ES-I3 (cell line): ENCODE results near the gene SPTBN4.
"Not testable (repeated sequence)": the region's sequence is repeated elsewhere in the genome, so short reads cannot be mapped to it uniquely, and the experiment has no call there.

Source experiments
- H3K36me3 ChIP-seq: 2 replicates; pipeline ENCODE4 v1.6.1; 2013; ENCODE audit warnings: mild to moderate bottlenecking, low read length, control low read depth, moderate library complexity; ENCODE audit not compliant: insufficient read depth
- H3K4me1 ChIP-seq: 2 replicates; pipeline ENCODE4 v1.6.1; 2013; ENCODE audit warnings: mild to moderate bottlenecking, control low read depth, low read length; ENCODE audit not compliant: insufficient read depth
- H3K9ac ChIP-seq: 2 replicates; pipeline ENCODE4 v1.6.1; 2013; ENCODE audit warnings: low read depth, mild to moderate bottlenecking, low read length, moderate library complexity
- H3K9me3 ChIP-seq: 2 replicates; pipeline ENCODE4 v1.6.1; 2013; ENCODE audit warnings: mild to moderate bottlenecking, low read length, moderate library complexity; ENCODE audit not compliant: control insufficient read depth, insufficient read depth

Gene SPTBN4

GRCh38 chr19:40465557-40466218, 1.1 kb upstream of the SPTBN4 start, which contains the start of gene BLVRB:
Gene BLVRB (minus strand): TSS chr19:40465745. CDS start chr19:40465688, 57 bp downstream.
- Histone ChIP-seq H3K9ac (peak within 1 kb of the TSS; percentile 82), H3K36me3 (no peaks in the 10 kb centered on the region), H3K9me3 (no peaks in the 10 kb centered on the region), H3K4me1 (peaks cover 7% of the 10 kb centered on the region; the same call in 1 of the 2 replicates)

GRCh38 chr19:40466219-40466984, 399 bp upstream of the SPTBN4 start:
- no peaks in the 10 kb centered on the region for H3K36me3 ChIP-seq
- peaks cover 7% of the 10 kb centered on the region; the same call in 1 of the 2 replicates for H3K4me1 ChIP-seq
- H3K9ac ChIP-seq = peak overlapping the region; percentile 35; the same call in 1 of the 2 replicates
- H3K9me3 ChIP-seq = no peaks in the 10 kb centered on the region

GRCh38 chr19:40469011-40469410, 2.2 kb downstream of the SPTBN4 start:
- no peaks in the 10 kb centered on the region for H3K36me3 ChIP-seq

GRCh38 chr19:40471111-40471510, 4.3 kb downstream of the SPTBN4 start:
- no peaks in the 10 kb centered on the region for H3K36me3 ChIP-seq
- no peak overlapping the region for H3K9ac ChIP-seq
- peaks cover 5% of the 10 kb centered on the region; the same call in 1 of the 2 replicates for H3K4me1 ChIP-seq
- no peaks in the 10 kb centered on the region for H3K9me3 ChIP-seq

More at GRCh38 chr19:40469011-40469410, 2.2 kb downstream of the SPTBN4 start:
- no peak overlapping the region for H3K9ac ChIP-seq
- no peaks in the 10 kb centered on the region for H3K9me3 ChIP-seq
- H3K4me1 ChIP-seq = peaks cover 7% of the 10 kb centered on the region; the same call in 1 of the 2 replicates

GRCh38 chr19:40472516-40472915, 5.7 kb downstream of the SPTBN4 start:
- Histone ChIP-seq H3K9ac (no peak overlapping the region), H3K9me3 (no peaks in the 10 kb centered on the region), H3K4me1 (no peaks in the 10 kb centered on the region), H3K36me3 (no peaks in the 10 kb centered on the region)

- H3K9ac ChIP-seq = no peak overlapping the region
- H3K9me3 ChIP-seq = no peaks in the 10 kb centered on the region
- H3K36me3 ChIP-seq = no peaks in the 10 kb centered on the region
- H3K4me1 ChIP-seq = no peaks in the 10 kb centered on the region
Observed at GRCh38 chr19:40474737-40475136, 7.9 kb downstream of the SPTBN4 start.

- not testable (repeated sequence) for H3K4me1 ChIP-seq, H3K9ac ChIP-seq, H3K9me3 ChIP-seq, H3K36me3 ChIP-seq
Observed at GRCh38 chr19:40475878-40476644, 9.3 kb downstream of the SPTBN4 start.

- Histone ChIP-seq H3K9ac (no peak overlapping the region), H3K4me1 (no peaks in the 10 kb centered on the region), H3K9me3 (no peaks in the 10 kb centered on the region), H3K36me3 (no peaks in the 10 kb centered on the region)
Observed at GRCh38 chr19:40486017-40486416, 19.2 kb downstream of the SPTBN4 start.

GRCh38 chr19:40489882-40490230, 23.1 kb downstream of the SPTBN4 start:
- H3K9ac ChIP-seq = peak overlapping the region; percentile 51; the same call in 1 of the 2 replicates
- no peaks in the 10 kb centered on the region for H3K36me3 ChIP-seq
- H3K9me3 ChIP-seq = no peaks in the 10 kb centered on the region
- H3K4me1 ChIP-seq = no peaks in the 10 kb centered on the region

GRCh38 chr19:40492274-40492673, 25.5 kb downstream of the SPTBN4 start:
- Histone ChIP-seq H3K36me3 (no peaks in the 10 kb centered on the region), H3K9ac (no peak overlapping the region)

GRCh38 chr19:40493778-40494177, 27.0 kb downstream of the SPTBN4 start:
- Histone ChIP-seq H3K9ac (no peak overlapping the region), H3K36me3 (no peaks in the 10 kb centered on the region), H3K9me3 (no peaks in the 10 kb centered on the region)

More at GRCh38 chr19:40492274-40492673, 25.5 kb downstream of the SPTBN4 start:
- Histone ChIP-seq H3K4me1 (no peaks in the 10 kb centered on the region), H3K9me3 (no peaks in the 10 kb centered on the region)

GRCh38 chr19:40494191-40494838, 27.5 kb downstream of the SPTBN4 start:
- Histone ChIP-seq H3K4me1 (no peaks in the 10 kb centered on the region), H3K9me3 (no peaks in the 10 kb centered on the region), H3K9ac (no peak overlapping the region)

More at GRCh38 chr19:40493778-40494177, 27.0 kb downstream of the SPTBN4 start:
- no peaks in the 10 kb centered on the region for H3K4me1 ChIP-seq

GRCh38 chr19:40497214-40497613, 30.4 kb downstream of the SPTBN4 start:
- Histone ChIP-seq H3K36me3 (no peaks in the 10 kb centered on the region), H3K4me1 (no peaks in the 10 kb centered on the region), H3K9me3 (no peaks in the 10 kb centered on the region), H3K9ac (no peak overlapping the region)

More at GRCh38 chr19:40494191-40494838, 27.5 kb downstream of the SPTBN4 start:
- H3K36me3 ChIP-seq = no peaks in the 10 kb centered on the region

GRCh38 chr19:40499320-40499719, 32.5 kb downstream of the SPTBN4 start:
- Histone ChIP-seq H3K4me1 (no peaks in the 10 kb centered on the region), H3K9ac (no peak overlapping the region), H3K36me3 (no peaks in the 10 kb centered on the region)

More at GRCh38 chr19:40499320-40499719, 32.5 kb downstream of the SPTBN4 start:
- no peaks in the 10 kb centered on the region for H3K9me3 ChIP-seq
